Ishikawa (cell line): ENCODE results near the gene AGAP1.

Experiments
- CEBPB ChIP-seq: IDR thresholded peaks from 2 replicates; pipeline ENCODE4 v1.6.1; 2012
- CREB1 ChIP-seq: IDR thresholded peaks from 2 replicates; pipeline ENCODE4 v1.6.1; 2012; ENCODE audit warnings: low read depth
- EGR1 ChIP-seq: IDR thresholded peaks from 2 replicates; pipeline ENCODE4 v1.6.1; 2012
- EP300 ChIP-seq: IDR thresholded peaks from 2 replicates; pipeline ENCODE4 v1.6.1; 2012; ENCODE audit warnings: borderline replicate concordance
- FOXM1 ChIP-seq: IDR thresholded peaks from 2 replicates; pipeline ENCODE4 v1.6.1; 2012; ENCODE audit warnings: low read depth, borderline replicate concordance
- MAX ChIP-seq: IDR thresholded peaks from 2 replicates; pipeline ENCODE4 v1.6.1; 2012
- NFIC ChIP-seq: IDR thresholded peaks from 2 replicates; pipeline ENCODE4 v1.6.1; 2012
- RAD21 ChIP-seq: IDR thresholded peaks from 2 replicates; pipeline ENCODE4 v1.6.1; 2012; ENCODE audit warnings: low read depth
- REST ChIP-seq: IDR thresholded peaks from 2 replicates; pipeline ENCODE4 v1.6.1; 2012; ENCODE audit warnings: low read depth, mild to moderate bottlenecking
- TAF1 ChIP-seq: IDR thresholded peaks from 2 replicates; pipeline ENCODE4 v1.6.1; 2012; ENCODE audit warnings: low read depth, mild to moderate bottlenecking
- TCF12 ChIP-seq: IDR thresholded peaks from 2 replicates; pipeline ENCODE4 v1.6.1; 2012; ENCODE audit warnings: low read depth
- TEAD4 ChIP-seq: IDR thresholded peaks from 2 replicates; pipeline ENCODE4 v1.6.1; 2012
- USF1 ChIP-seq: IDR thresholded peaks from 2 replicates; pipeline ENCODE4 v1.6.1; 2012
- YY1 ChIP-seq: IDR thresholded peaks from 2 replicates; pipeline ENCODE4 v1.6.1; 2012; ENCODE audit warnings: low read depth
- ZBTB7A ChIP-seq: IDR thresholded peaks from 2 replicates; pipeline ENCODE4 v1.6.1; 2012; ENCODE audit warnings: low read depth

The AGAP1 gene

GRCh38 chr2:235669269-235669831 is 175.5 kb downstream of the AGAP1 start:
- TF ChIP-seq YY1 (peak; percentile 59), CEBPB (no peak), EP300 (peak; percentile 36; the same call in 1 of the 2 replicates)

GRCh38 chr2:235669983-235670962 is 176.4 kb downstream of the AGAP1 start:
- TF ChIP-seq REST (no peak), FOXM1 (no peak), TEAD4 (no peak), TCF12 (no peak), YY1 (no peak), EGR1 (no peak), RAD21 (no peak), CEBPB (no peak), TAF1 (no peak), CREB1 (no peak), USF1 (no peak)

GRCh38 chr2:235670974-235671787 is 177.3 kb downstream of the AGAP1 start:
- TF ChIP-seq TEAD4 = no peak
- no peak for TF ChIP-seq TCF12
- no peak for TF ChIP-seq EGR1
- TF ChIP-seq ZBTB7A = no peak
- no peak for TF ChIP-seq NFIC
- no peak for TF ChIP-seq MAX
- TF ChIP-seq USF1 = no peak

GRCh38 chr2:235672720-235673119 is 178.9 kb downstream of the AGAP1 start:
- TF ChIP-seq EGR1 (no peak), EP300 (no peak), NFIC (no peak)

GRCh38 chr2:235674146-235674545 is 180.3 kb downstream of the AGAP1 start:
- TF ChIP-seq REST = no peak
- TF ChIP-seq NFIC = no peak
- no peak for TF ChIP-seq FOXM1
- TF ChIP-seq TEAD4 = no peak
- TF ChIP-seq TAF1 = no peak
- no peak for TF ChIP-seq USF1
- no peak for TF ChIP-seq EGR1
- no peak for TF ChIP-seq CEBPB

GRCh38 chr2:235674812-235675211 is 181.0 kb downstream of the AGAP1 start:
- TF ChIP-seq FOXM1 (no peak), TAF1 (no peak), NFIC (no peak), RAD21 (no peak), ZBTB7A (no peak), EP300 (no peak), TEAD4 (no peak), CREB1 (no peak), USF1 (no peak), CEBPB (no peak), MAX (no peak), TCF12 (no peak), REST (no peak), EGR1 (no peak), YY1 (no peak)
